GM12878 (cell line): ENCODE results near the gene GLT8D1.

Experiments
- NFXL1 ChIP-seq: fragments of 450-650 bp; IDR thresholded peaks from 2 replicates; pipeline ENCODE4 v1.6.1; 2017; ENCODE audit warnings: antibody characterized with exemption, mild to moderate bottlenecking, borderline replicate concordance
- RAD21 ChIP-seq: IDR thresholded peaks from 2 replicates; pipeline ENCODE4 v1.6.1; 2011; ENCODE audit warnings: mild to moderate bottlenecking, low read depth, low read length, moderate library complexity; ENCODE audit not compliant: insufficient read depth
- RCOR1 ChIP-seq: conservative IDR thresholded peaks from 2 replicates; pipeline ENCODE4 v1.6.1; 2012; ENCODE audit warnings: low read depth, low read length, improper control_type of control experiment
- SIN3A ChIP-seq: IDR thresholded peaks from 2 replicates; pipeline ENCODE4 v1.6.1; 2012; ENCODE audit warnings: low read depth, low read length, improper control_type of control experiment
- ZNF622 ChIP-seq: fragments of 450-650 bp; IDR thresholded peaks from 2 replicates; pipeline ENCODE4 v1.6.1; 2017; ENCODE audit warnings: mild to moderate bottlenecking, inconsistent platforms
- TF ChIP-seq, protein P1 (sequence below), 3 experiments: IDR thresholded peaks in 2 of 3; conservative IDR thresholded peaks in 1 of 3; 2 replicates each; pipeline ENCODE4 v1.5.1; 2011; ENCODE audit warnings: low read depth in 3 of 3, low read length in 3 of 3, mild to moderate bottlenecking in 3 of 3, control low read depth in 2 of 3, moderate library complexity in 2 of 3, inconsistent platforms in 1 of 3, mixed read lengths in 1 of 3; ENCODE audit not compliant: control insufficient read depth in 2 of 3, insufficient read depth in 1 of 3; ENCODE audit errors: extremely low read depth in 1 of 3

- TF ChIP-seq ZNF622 (no peak), RAD21 (no peak), RCOR1 (no peak), SIN3A (no peak), NFXL1 (no peak)
- TF ChIP-seq, protein P1, sequence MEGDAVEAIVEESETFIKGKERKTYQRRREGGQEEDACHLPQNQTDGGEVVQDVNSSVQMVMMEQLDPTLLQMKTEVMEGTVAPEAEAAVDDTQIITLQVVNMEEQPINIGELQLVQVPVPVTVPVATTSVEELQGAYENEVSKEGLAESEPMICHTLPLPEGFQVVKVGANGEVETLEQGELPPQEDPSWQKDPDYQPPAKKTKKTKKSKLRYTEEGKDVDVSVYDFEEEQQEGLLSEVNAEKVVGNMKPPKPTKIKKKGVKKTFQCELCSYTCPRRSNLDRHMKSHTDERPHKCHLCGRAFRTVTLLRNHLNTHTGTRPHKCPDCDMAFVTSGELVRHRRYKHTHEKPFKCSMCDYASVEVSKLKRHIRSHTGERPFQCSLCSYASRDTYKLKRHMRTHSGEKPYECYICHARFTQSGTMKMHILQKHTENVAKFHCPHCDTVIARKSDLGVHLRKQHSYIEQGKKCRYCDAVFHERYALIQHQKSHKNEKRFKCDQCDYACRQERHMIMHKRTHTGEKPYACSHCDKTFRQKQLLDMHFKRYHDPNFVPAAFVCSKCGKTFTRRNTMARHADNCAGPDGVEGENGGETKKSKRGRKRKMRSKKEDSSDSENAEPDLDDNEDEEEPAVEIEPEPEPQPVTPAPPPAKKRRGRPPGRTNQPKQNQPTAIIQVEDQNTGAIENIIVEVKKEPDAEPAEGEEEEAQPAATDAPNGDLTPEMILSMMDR (IDR thresholded peaks at IDR 0.05 in 2 of 3, conservative IDR thresholded peaks at IDR 0.05 in 1 of 3; ENCODE audit: control insufficient read depth in 2 of 3, extremely low read depth in 1 of 3, insufficient read depth in 1 of 3, low read depth in 3 of 3, low read length in 3 of 3), result no peak
These were observed 46.6 kb upstream of the GLT8D1 start for GRCh38 chr3:52752045-52752660.
